WTC11 (cell line): ENCODE data around the gene EPHX1. TPM values are rescaled to one million over a fixed set of nuclear protein-coding genes. Genes with fewer than 3 reads are reported as not detected.
A peak's percentile ranks its signal among the peaks of the same experiment; 100 is the strongest.

Experiments
- ATAC-seq: fragments of 200-7000 bp; cut with Tn5 transposase; 2 replicates; pipeline ENCODE4 v1.10.0; 2021; ENCODE audit warnings: mild to moderate bottlenecking, moderate library complexity
- CTCF ChIA-PET: fragments of 300-600 bp; sonication (Branson Sonifier 250); formaldehyde crosslinking; loops from one replicate; lab custom pipeline; 2021; ENCODE audit warnings: antibody characterized with exemption; lab: Charles Lee
- POLR2A ChIA-PET: fragments of 350-600 bp; sonication (Branson Sonifier 250); formaldehyde crosslinking; loops from one replicate; lab custom pipeline; 2021; ENCODE audit warnings: antibody characterized with exemption; lab: Charles Lee
- DNase-seq: peaks from one replicate; pipeline ENCODE4 v3.0.0; 2021; ENCODE audit warnings: low spot score
- H3K27ac Mint-ChIP-seq: 2 replicates; pipeline ENCODE4 v1.8.0; 2021; ENCODE audit warnings: mixed read lengths
- H3K27me3 Mint-ChIP-seq: 2 replicates; pipeline ENCODE4 v1.8.0; 2021; ENCODE audit warnings: low read depth, mild to moderate bottlenecking, moderate library complexity, mixed read lengths
- H3K36me3 Mint-ChIP-seq: 2 replicates; pipeline ENCODE4 v1.8.0; 2021; ENCODE audit warnings: mixed read lengths
- H3K4me1 Mint-ChIP-seq: 2 replicates; pipeline ENCODE4 v1.8.0; 2022; ENCODE audit warnings: mixed read lengths
- H3K4me3 Mint-ChIP-seq: 2 replicates; pipeline ENCODE4 v1.8.0; 2021; ENCODE audit warnings: mild to moderate bottlenecking, moderate library complexity, mixed read lengths
- H3K9me3 Mint-ChIP-seq: 2 replicates; pipeline ENCODE4 v1.8.0; 2021; ENCODE audit warnings: mixed read lengths
- SMAD3 ChIP-seq: sonication (generic); formaldehyde crosslinking; IDR thresholded peaks from 2 replicates; pipeline ENCODE4 v1.8.0; 2022; ENCODE audit warnings: missing genetic modification reagents, mild to moderate bottlenecking, borderline replicate concordance
- SP1 ChIP-seq: sonication (generic); formaldehyde crosslinking; conservative IDR thresholded peaks from 2 replicates; pipeline ENCODE4 v1.8.1; 2022; ENCODE audit warnings: missing genetic modification reagents
- total RNA-seq: library from RNA; stranded (reverse); gene quantifications from 3 replicates; pipeline ENCODE4 v1.2.3, GENCODE V29; 2021
- TF ChIP-seq, protein P1 (sequence below): sonication (generic); formaldehyde crosslinking; IDR thresholded peaks from 2 replicates; pipeline ENCODE4 v1.8.0; 2023; ENCODE audit warnings: mild to moderate bottlenecking, missing genetic modification reagents
- TF ChIP-seq, protein P2 (sequence below): sonication (generic); formaldehyde crosslinking; IDR thresholded peaks from 2 replicates; pipeline ENCODE4 v1.8.0; 2022; ENCODE audit warnings: mild to moderate bottlenecking, missing genetic modification reagents
- TF ChIP-seq, protein P3 (sequence below): sonication (generic); formaldehyde crosslinking; IDR thresholded peaks from 2 replicates; pipeline ENCODE4 v1.8.0; 2023; ENCODE audit warnings: missing genetic modification reagents
- TF ChIP-seq, protein P4 (sequence below): sonication (generic); formaldehyde crosslinking; IDR thresholded peaks from 2 replicates; pipeline ENCODE4 v1.8.1; 2022; ENCODE audit warnings: low read depth, mild to moderate bottlenecking, moderate library complexity, missing genetic modification reagents, borderline replicate concordance
- TF ChIP-seq, protein P5 (sequence below): sonication (generic); formaldehyde crosslinking; IDR thresholded peaks from 2 replicates; pipeline ENCODE4 v1.8.1; 2022; ENCODE audit warnings: mild to moderate bottlenecking, moderate library complexity, missing genetic modification reagents
- TF ChIP-seq, protein P6 (sequence below): sonication (generic); formaldehyde crosslinking; IDR thresholded peaks from 2 replicates; pipeline ENCODE4 v1.8.0; 2022; ENCODE audit warnings: mild to moderate bottlenecking, missing genetic modification reagents
- TF ChIP-seq, protein P7 (sequence below): sonication (generic); formaldehyde crosslinking; IDR thresholded peaks from 2 replicates; pipeline ENCODE4 v1.8.0; 2022; ENCODE audit warnings: missing genetic modification reagents

EPHX1 gene
- total RNA-seq, 1 experiment from 2014 or later, result 60.9 TPM

DNA sequence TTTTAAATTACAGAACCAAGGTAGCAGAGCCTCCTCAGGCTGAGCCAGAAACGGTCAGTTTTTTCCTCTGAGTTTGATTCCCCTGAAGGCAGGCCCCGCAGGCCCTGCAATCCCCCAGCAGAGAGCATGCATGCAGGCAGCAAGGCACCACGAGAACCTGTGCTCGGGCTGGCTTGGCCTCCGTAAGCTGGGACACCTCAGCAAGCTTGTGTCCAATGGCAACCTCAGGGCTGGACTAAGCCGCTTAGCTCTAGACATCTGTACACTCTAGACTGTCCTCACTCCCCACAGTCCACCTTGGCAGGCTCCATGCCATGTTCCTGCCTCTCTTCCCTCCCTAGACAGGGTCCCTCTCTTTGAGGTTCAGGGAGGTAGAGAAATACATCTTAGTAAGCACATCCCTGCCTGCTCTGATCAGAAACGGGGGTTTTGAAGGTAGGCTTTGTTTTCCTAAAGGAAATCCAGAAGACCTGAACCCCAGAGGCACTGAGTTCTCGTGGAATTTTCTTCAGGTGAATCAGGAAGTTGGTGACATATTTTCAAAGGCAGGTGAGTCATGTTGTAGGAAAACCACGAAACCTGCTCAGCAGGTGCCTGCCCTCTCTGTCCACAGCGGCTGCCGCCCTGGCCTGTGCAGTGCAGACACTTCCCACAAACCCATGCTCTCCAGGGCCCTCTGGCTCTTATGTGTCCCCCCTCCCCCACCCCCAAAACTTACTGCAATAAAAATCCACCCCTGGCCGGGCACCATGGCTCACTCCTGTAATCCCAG lies 65.3 kb downstream of the EPHX1 start:
- peaks cover 52% of the 10 kb centered on the region for H3K36me3 Mint-ChIP-seq
- POLR2A ChIA-PET, result no interaction called here
- TF ChIP-seq, protein P1, sequence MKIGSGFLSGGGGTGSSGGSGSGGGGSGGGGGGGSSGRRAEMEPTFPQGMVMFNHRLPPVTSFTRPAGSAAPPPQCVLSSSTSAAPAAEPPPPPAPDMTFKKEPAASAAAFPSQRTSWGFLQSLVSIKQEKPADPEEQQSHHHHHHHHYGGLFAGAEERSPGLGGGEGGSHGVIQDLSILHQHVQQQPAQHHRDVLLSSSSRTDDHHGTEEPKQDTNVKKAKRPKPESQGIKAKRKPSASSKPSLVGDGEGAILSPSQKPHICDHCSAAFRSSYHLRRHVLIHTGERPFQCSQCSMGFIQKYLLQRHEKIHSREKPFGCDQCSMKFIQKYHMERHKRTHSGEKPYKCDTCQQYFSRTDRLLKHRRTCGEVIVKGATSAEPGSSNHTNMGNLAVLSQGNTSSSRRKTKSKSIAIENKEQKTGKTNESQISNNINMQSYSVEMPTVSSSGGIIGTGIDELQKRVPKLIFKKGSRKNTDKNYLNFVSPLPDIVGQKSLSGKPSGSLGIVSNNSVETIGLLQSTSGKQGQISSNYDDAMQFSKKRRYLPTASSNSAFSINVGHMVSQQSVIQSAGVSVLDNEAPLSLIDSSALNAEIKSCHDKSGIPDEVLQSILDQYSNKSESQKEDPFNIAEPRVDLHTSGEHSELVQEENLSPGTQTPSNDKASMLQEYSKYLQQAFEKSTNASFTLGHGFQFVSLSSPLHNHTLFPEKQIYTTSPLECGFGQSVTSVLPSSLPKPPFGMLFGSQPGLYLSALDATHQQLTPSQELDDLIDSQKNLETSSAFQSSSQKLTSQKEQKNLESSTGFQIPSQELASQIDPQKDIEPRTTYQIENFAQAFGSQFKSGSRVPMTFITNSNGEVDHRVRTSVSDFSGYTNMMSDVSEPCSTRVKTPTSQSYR (CRISPR knock-in tag), result no peak
- TF ChIP-seq SMAD3, result no peak
- TF ChIP-seq, protein P2, sequence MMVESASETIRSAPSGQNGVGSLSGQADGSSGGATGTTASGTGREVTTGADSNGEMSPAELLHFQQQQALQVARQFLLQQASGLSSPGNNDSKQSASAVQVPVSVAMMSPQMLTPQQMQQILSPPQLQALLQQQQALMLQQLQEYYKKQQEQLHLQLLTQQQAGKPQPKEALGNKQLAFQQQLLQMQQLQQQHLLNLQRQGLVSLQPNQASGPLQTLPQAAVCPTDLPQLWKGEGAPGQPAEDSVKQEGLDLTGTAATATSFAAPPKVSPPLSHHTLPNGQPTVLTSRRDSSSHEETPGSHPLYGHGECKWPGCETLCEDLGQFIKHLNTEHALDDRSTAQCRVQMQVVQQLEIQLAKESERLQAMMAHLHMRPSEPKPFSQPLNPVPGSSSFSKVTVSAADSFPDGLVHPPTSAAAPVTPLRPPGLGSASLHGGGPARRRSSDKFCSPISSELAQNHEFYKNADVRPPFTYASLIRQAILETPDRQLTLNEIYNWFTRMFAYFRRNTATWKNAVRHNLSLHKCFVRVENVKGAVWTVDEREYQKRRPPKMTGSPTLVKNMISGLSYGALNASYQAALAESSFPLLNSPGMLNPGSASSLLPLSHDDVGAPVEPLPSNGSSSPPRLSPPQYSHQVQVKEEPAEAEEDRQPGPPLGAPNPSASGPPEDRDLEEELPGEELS, result no peak
- TF ChIP-seq SP1 (CRISPR knock-in tag), result no peak
- TF ChIP-seq, protein P3, sequence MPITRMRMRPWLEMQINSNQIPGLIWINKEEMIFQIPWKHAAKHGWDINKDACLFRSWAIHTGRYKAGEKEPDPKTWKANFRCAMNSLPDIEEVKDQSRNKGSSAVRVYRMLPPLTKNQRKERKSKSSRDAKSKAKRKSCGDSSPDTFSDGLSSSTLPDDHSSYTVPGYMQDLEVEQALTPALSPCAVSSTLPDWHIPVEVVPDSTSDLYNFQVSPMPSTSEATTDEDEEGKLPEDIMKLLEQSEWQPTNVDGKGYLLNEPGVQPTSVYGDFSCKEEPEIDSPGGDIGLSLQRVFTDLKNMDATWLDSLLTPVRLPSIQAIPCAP, result no peak
- TF ChIP-seq, protein P4, sequence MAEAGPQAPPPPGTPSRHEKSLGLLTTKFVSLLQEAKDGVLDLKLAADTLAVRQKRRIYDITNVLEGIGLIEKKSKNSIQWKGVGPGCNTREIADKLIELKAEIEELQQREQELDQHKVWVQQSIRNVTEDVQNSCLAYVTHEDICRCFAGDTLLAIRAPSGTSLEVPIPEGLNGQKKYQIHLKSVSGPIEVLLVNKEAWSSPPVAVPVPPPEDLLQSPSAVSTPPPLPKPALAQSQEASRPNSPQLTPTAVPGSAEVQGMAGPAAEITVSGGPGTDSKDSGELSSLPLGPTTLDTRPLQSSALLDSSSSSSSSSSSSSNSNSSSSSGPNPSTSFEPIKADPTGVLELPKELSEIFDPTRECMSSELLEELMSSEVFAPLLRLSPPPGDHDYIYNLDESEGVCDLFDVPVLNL (CRISPR knock-in tag), result no peak
- TF ChIP-seq, protein P5, sequence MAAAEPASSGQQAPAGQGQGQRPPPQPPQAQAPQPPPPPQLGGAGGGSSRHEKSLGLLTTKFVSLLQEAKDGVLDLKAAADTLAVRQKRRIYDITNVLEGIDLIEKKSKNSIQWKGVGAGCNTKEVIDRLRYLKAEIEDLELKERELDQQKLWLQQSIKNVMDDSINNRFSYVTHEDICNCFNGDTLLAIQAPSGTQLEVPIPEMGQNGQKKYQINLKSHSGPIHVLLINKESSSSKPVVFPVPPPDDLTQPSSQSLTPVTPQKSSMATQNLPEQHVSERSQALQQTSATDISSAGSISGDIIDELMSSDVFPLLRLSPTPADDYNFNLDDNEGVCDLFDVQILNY, result no peak
- TF ChIP-seq, protein P6, sequence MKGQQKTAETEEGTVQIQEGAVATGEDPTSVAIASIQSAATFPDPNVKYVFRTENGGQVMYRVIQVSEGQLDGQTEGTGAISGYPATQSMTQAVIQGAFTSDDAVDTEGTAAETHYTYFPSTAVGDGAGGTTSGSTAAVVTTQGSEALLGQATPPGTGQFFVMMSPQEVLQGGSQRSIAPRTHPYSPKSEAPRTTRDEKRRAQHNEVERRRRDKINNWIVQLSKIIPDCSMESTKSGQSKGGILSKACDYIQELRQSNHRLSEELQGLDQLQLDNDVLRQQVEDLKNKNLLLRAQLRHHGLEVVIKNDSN (CRISPR knock-in tag), result no peak
- TF ChIP-seq, protein P7, sequence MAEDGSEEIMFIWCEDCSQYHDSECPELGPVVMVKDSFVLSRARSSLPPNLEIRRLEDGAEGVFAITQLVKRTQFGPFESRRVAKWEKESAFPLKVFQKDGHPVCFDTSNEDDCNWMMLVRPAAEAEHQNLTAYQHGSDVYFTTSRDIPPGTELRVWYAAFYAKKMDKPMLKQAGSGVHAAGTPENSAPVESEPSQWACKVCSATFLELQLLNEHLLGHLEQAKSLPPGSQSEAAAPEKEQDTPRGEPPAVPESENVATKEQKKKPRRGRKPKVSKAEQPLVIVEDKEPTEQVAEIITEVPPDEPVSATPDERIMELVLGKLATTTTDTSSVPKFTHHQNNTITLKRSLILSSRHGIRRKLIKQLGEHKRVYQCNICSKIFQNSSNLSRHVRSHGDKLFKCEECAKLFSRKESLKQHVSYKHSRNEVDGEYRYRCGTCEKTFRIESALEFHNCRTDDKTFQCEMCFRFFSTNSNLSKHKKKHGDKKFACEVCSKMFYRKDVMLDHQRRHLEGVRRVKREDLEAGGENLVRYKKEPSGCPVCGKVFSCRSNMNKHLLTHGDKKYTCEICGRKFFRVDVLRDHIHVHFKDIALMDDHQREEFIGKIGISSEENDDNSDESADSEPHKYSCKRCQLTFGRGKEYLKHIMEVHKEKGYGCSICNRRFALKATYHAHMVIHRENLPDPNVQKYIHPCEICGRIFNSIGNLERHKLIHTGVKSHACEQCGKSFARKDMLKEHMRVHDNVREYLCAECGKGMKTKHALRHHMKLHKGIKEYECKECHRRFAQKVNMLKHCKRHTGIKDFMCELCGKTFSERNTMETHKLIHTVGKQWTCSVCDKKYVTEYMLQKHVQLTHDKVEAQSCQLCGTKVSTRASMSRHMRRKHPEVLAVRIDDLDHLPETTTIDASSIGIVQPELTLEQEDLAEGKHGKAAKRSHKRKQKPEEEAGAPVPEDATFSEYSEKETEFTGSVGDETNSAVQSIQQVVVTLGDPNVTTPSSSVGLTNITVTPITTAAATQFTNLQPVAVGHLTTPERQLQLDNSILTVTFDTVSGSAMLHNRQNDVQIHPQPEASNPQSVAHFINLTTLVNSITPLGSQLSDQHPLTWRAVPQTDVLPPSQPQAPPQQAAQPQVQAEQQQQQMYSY (CRISPR knock-in tag), result no peak

More for the DNA sequence above, 65.3 kb downstream of the EPHX1 start:
- Mint-ChIP-seq H3K4me1 (peaks cover 54% of the 10 kb centered on the region), H3K27ac (peak overlapping the region; percentile 57; the same call in 1 of the 2 replicates), H3K4me3 (no peak overlapping the region), H3K27me3 (no peaks in the 10 kb centered on the region), H3K9me3 (no peaks in the 10 kb centered on the region)
- DNase-seq (no peak), ATAC-seq (no peak)
- CTCF ChIA-PET, result interaction anchor here (0.8 to 2.4 kb wide), 4 partner anchors 10 to 394 kb away, joined by 3 to 5 read pairs (median 4); no protein-coding TSS in a partner anchor
